Neural crest cell (in vitro differentiated cells): ENCODE measurements around the gene BEST2. TPM values are rescaled to one million over a fixed set of nuclear protein-coding genes. Genes with fewer than 3 reads are reported as not detected.

Experiments
- DNase-seq: peaks from one replicate; pipeline ENCODE4 v3.0.0; 2021; ENCODE audit warnings: low read depth, mixed read lengths, low spot score
- H3K27ac Mint-ChIP-seq: one replicate; pipeline ENCODE4 v1.8.0; 2021; ENCODE audit warnings: mild to moderate bottlenecking, mixed read lengths; ENCODE audit not compliant: unreplicated experiment
- H3K27me3 Mint-ChIP-seq: 2 replicates; pipeline ENCODE4 v1.8.0; 2021; ENCODE audit warnings: low read depth, mild to moderate bottlenecking, mixed read lengths
- H3K36me3 Mint-ChIP-seq: 2 replicates; pipeline ENCODE4 v1.8.0; 2021; ENCODE audit warnings: low read depth, mild to moderate bottlenecking, mixed read lengths
- H3K4me1 Mint-ChIP-seq: 2 replicates; pipeline ENCODE4 v1.8.0; 2021; ENCODE audit warnings: mixed read lengths
- H3K4me3 Mint-ChIP-seq: one replicate; pipeline ENCODE4 v1.8.0; 2021; ENCODE audit warnings: mild to moderate bottlenecking, mixed read lengths
- H3K9me3 Mint-ChIP-seq: 2 replicates; pipeline ENCODE4 v1.8.0; 2021; ENCODE audit warnings: mixed read lengths
- CTCF ChIP-seq: fragments of 200-600 bp; sonication (generic); conservative IDR thresholded peaks from 2 replicates; pipeline ENCODE4 v1.5.0; 2021; ENCODE audit warnings: antibody characterized with exemption, mild to moderate bottlenecking
- total RNA-seq: library from RNA; stranded (reverse); gene quantifications from 2 replicates; pipeline ENCODE4 v1.2.1, GENCODE V29; 2021

BEST2 gene
- total RNA-seq, 1 donor from 2014 or later = not detected

- H3K36me3 Mint-ChIP-seq = no peaks in the 10 kb centered on the region
- TF ChIP-seq CTCF = no peak
- no peaks in the 10 kb centered on the region for H3K9me3 Mint-ChIP-seq
- H3K4me3 Mint-ChIP-seq = no peak overlapping the region
- no peak for DNase-seq
- no peak overlapping the region for H3K27ac Mint-ChIP-seq
- peaks cover 11% of the 10 kb centered on the region for H3K27me3 Mint-ChIP-seq
- peaks cover 32% of the 10 kb centered on the region for H3K4me1 Mint-ChIP-seq
Measured at GRCh38 chr19:12787458-12787857, 35.9 kb downstream of the BEST2 start.

- Mint-ChIP-seq H3K36me3 (no peaks in the 10 kb centered on the region), H3K4me1 (peaks cover 33% of the 10 kb centered on the region), H3K27ac (no peak overlapping the region), H3K27me3 (peaks cover 11% of the 10 kb centered on the region), H3K4me3 (peak overlapping the region; percentile 83), H3K9me3 (no peaks in the 10 kb centered on the region)
- no peak for TF ChIP-seq CTCF
- DNase-seq = no peak
Measured at GRCh38 chr19:12788042-12788681, 36.6 kb downstream of the BEST2 start.

GRCh38 chr19:12788682-12789097, 37.1 kb downstream of the BEST2 start:
- Mint-ChIP-seq H3K27ac (no peak overlapping the region), H3K36me3 (no peaks in the 10 kb centered on the region), H3K9me3 (no peaks in the 10 kb centered on the region), H3K27me3 (peaks cover 11% of the 10 kb centered on the region), H3K4me3 (peak overlapping the region; percentile 83), H3K4me1 (peaks cover 32% of the 10 kb centered on the region)
- DNase-seq = no peak
- no peak for TF ChIP-seq CTCF

GRCh38 chr19:12789098-12789903, 37.7 kb downstream of the BEST2 start:
- Mint-ChIP-seq H3K4me3 (peak overlapping the region; percentile 83), H3K27me3 (peaks cover 15% of the 10 kb centered on the region), H3K4me1 (peaks cover 35% of the 10 kb centered on the region), H3K27ac (peak overlapping the region; percentile 39), H3K9me3 (no peaks in the 10 kb centered on the region), H3K36me3 (no peaks in the 10 kb centered on the region)
- TF ChIP-seq CTCF = no peak
- DNase-seq = no peak

- peak; percentile 89 for DNase-seq
- Mint-ChIP-seq H3K9me3 (no peaks in the 10 kb centered on the region), H3K27me3 (peaks cover 15% of the 10 kb centered on the region), H3K4me3 (peak overlapping the region; percentile 80), H3K4me1 (peaks cover 39% of the 10 kb centered on the region), H3K27ac (peak overlapping the region; percentile 86), H3K36me3 (no peaks in the 10 kb centered on the region)
- TF ChIP-seq CTCF = no peak
Measured at GRCh38 chr19:12789904-12790619, 38.5 kb downstream of the BEST2 start.
